Kidney epithelial cell (primary cell): Measurements from ENCODE around the gene CYGB. TPM values are rescaled to one million over a fixed set of nuclear protein-coding genes. Genes with fewer than 3 reads are reported as not detected.
A peak's percentile ranks its signal among the peaks of the same experiment; 100 is the strongest.
"Not testable (repeated sequence)": the region's sequence is repeated elsewhere in the genome, so short reads cannot be mapped to it uniquely, and the experiment has no call there.

Experiments used
- DNase-seq: peaks from one replicate; pipeline ENCODE4 v3.0.0-alpha.2; 2010; ENCODE audit warnings: low read depth
- H3K27me3 ChIP-seq: 2 replicates; pipeline ENCODE4 v1.6.0; 2011; ENCODE audit warnings: low read length; ENCODE audit not compliant: control insufficient read depth, insufficient read depth
- H3K36me3 ChIP-seq: 2 replicates; pipeline ENCODE4 v1.5.1; 2011; ENCODE audit warnings: low read length; ENCODE audit not compliant: control insufficient read depth, insufficient read depth
- H3K4me3 ChIP-seq: 2 replicates; pipeline ENCODE4 v1.5.1; 2011; ENCODE audit warnings: low read depth, mild to moderate bottlenecking, control low read depth, low read length
- CTCF ChIP-seq: IDR thresholded peaks from 2 replicates; pipeline ENCODE4 v1.5.1; 2011; ENCODE audit warnings: mild to moderate bottlenecking, moderate library complexity, low read length, control low read depth, inconsistent platforms; ENCODE audit not compliant: insufficient read depth, poor library complexity, severe bottlenecking
- total RNA-seq: library from RNA; depleted of rRNA; stranded (reverse); fragments of >200 nt; gene quantifications from 2 replicates; pipeline ENCODE4 v1.2.3, GENCODE V29; 2015

The CYGB gene
- total RNA-seq, 1 donor from 2014 or later, result 16.9 TPM

- no peak overlapping the region for H3K4me3 ChIP-seq
- TF ChIP-seq CTCF, result no peak
- no peaks in the 10 kb centered on the region for H3K36me3 ChIP-seq
- DNase-seq, result no peak
- peaks cover 2% of the 10 kb centered on the region for H3K27me3 ChIP-seq
Measured at GRCh38 chr17:76512366-76513305, 24.9 kb downstream of the CYGB start.

GRCh38 chr17:76511668-76512365, 25.7 kb downstream of the CYGB start:
- DNase-seq, result no peak

GRCh38 chr17:76510831-76511244, 26.7 kb downstream of the CYGB start:
- Histone ChIP-seq H3K4me3 (no peak overlapping the region), H3K27me3 (peaks cover 2% of the 10 kb centered on the region), H3K36me3 (no peaks in the 10 kb centered on the region)
- no peak for TF ChIP-seq CTCF
- DNase-seq, result no peak

More at GRCh38 chr17:76511668-76512365, 25.7 kb downstream of the CYGB start:
- Histone ChIP-seq H3K4me3 (no peak overlapping the region), H3K27me3 (peaks cover 2% of the 10 kb centered on the region), H3K36me3 (no peaks in the 10 kb centered on the region)
- TF ChIP-seq CTCF, result no peak

- not testable (repeated sequence) for H3K4me3 ChIP-seq, DNase-seq, H3K27me3 ChIP-seq, H3K36me3 ChIP-seq
Measured at GRCh38 chr17:76508472-76509063, 28.9 kb downstream of the CYGB start.

GRCh38 chr17:76506408-76507345, 30.8 kb downstream of the CYGB start:
- peak; percentile 79 for TF ChIP-seq CTCF
- DNase-seq, result no peak
- peaks cover 2% of the 10 kb centered on the region for H3K27me3 ChIP-seq
- H3K36me3 ChIP-seq, result no peaks in the 10 kb centered on the region
- no peak overlapping the region for H3K4me3 ChIP-seq
